ENCODE data around the gene LCE3E. TPM values are rescaled to one million over a fixed set of nuclear protein-coding genes. Genes with fewer than 3 reads are reported as not detected.
"Not testable (repeated sequence)": the region's sequence is repeated elsewhere in the genome, so short reads cannot be mapped to it uniquely, and the experiment has no call there.

The LCE3E gene
- total RNA-seq, 3 donors from 2014 or later, result not detected

DNA sequence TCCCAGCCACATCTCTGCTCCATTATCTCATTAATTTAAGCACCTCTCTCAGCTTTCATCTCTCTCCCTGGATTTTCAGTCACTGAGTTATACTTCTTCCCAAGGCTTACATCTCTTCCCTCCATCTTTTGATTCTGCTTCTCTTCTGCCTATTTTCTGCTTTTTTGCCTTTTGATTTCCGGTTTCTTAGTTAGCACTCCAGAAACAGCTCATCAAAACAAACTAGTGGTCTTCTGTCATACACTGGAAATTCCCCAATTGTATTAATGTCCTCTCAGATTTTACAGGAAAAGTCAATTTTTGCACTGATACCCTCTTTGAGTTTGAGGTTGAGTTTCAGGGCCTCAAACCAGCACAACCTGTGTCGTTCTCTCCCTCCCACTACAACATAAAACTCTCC is 1.5 kb downstream of the LCE3E start:
- Histone ChIP-seq H3K27ac (no peak overlapping the region), H3K4me3 (no peak overlapping the region), H3K27me3 (no peaks in the 10 kb centered on the region), H3K9me3 (peaks cover 3 to 23% of the 10 kb centered on the region in 2 donors), H3K4me1 (no peaks in the 10 kb centered on the region), H3K36me3 (no peaks in the 10 kb centered on the region)
- DNase-seq (ENCODE audit: low spot score in 2 of 2), result no peak
- intact Hi-C loops (cut with DNase I; ENCODE audit: low total_unique reads), result no loop called here
- no peak for TF ChIP-seq POLR2A (IDR thresholded peaks at IDR 0.05)
- TF ChIP-seq, protein P1, sequence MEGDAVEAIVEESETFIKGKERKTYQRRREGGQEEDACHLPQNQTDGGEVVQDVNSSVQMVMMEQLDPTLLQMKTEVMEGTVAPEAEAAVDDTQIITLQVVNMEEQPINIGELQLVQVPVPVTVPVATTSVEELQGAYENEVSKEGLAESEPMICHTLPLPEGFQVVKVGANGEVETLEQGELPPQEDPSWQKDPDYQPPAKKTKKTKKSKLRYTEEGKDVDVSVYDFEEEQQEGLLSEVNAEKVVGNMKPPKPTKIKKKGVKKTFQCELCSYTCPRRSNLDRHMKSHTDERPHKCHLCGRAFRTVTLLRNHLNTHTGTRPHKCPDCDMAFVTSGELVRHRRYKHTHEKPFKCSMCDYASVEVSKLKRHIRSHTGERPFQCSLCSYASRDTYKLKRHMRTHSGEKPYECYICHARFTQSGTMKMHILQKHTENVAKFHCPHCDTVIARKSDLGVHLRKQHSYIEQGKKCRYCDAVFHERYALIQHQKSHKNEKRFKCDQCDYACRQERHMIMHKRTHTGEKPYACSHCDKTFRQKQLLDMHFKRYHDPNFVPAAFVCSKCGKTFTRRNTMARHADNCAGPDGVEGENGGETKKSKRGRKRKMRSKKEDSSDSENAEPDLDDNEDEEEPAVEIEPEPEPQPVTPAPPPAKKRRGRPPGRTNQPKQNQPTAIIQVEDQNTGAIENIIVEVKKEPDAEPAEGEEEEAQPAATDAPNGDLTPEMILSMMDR (IDR thresholded peaks at IDR 0.05), result no peak
- TF ChIP-seq POLR2AphosphoS5 (IDR thresholded peaks at IDR 0.05), result no peak

DNA sequence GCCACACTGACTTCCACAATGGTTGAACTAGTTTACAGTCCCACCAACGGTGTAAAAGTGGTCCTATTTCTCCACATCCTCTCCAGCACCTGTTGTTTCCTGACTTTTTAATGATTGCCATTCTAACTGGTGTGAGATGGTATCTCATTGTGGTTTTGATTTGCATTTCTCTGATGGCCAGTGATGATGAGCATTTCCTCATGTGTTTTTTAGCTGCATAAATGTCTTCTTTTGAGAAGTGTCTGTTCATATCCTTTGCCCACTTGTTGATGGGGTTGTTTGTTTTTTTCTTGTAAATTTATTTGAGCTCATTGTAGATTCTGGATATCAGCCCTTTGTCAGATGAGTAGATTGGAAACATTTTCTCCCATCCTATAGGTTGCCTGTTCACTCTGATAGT is 18.2 kb downstream of the LCE3E start:
- intact Hi-C loops (cut with DNase I; ENCODE audit: low total_unique reads); H3K27ac ChIP-seq; H3K36me3 ChIP-seq; H3K27me3 ChIP-seq; H3K4me3 ChIP-seq; H3K4me1 ChIP-seq; H3K9me3 ChIP-seq; DNase-seq (ENCODE audit: low spot score in 2 of 2): not testable (repeated sequence)

DNA sequence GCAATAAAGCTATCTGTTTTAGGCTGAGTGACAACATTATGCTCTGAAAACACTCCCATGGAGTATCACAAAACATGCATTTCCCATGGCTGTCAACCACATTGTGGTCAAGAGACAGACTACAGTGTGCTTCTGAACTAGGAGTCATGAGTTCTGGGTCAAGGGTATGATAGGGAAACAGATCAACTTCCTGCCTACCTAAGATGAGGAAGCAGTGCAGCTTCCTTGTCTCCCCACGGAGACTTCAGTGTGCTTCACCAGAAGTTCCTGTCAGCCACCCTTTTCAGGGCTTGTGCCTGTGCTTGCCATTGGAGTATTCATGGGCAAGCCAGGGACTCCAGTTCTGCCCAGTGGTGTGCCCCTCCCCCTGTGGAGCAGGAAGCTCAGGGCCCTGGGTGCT is 19.9 kb downstream of the LCE3E start:
- TF ChIP-seq, protein P1 (IDR thresholded peaks at IDR 0.05), result no peak
- TF ChIP-seq POLR2A (IDR thresholded peaks at IDR 0.05) (no peak), POLR2AphosphoS5 (IDR thresholded peaks at IDR 0.05) (no peak)
- no peak for DNase-seq (ENCODE audit: low spot score in 2 of 2)
- intact Hi-C loops (cut with DNase I; ENCODE audit: low total_unique reads), result no loop called here

DNA sequence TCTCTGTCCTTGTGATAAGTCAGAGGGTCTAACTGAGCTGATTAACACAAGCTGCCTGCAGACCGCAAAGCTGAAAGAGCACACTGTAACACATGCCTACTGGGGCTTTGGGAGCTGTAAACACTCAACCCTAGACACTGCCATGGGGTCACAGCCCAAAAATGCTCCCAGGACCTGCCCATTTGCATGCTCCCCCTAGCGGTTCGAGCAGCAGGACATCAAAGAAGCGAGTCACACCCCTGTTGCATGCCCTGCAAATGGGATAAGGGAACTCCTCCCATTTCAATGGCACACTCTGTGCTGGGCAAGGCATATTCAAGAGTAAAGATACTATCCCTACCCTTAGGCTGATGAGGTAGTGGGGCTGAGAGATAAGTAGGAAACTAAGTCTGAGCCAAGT is 22.8 kb downstream of the LCE3E start:
- Histone ChIP-seq H3K27me3 (peaks cover 0 to 3% of the 10 kb centered on the region in 2 donors), H3K9me3 (peaks cover 0 to 3% of the 10 kb centered on the region in 2 donors), H3K36me3 (no peaks in the 10 kb centered on the region), H3K4me3 (no peak overlapping the region), H3K27ac (no peak overlapping the region), H3K4me1 (no peaks in the 10 kb centered on the region)
- no peak for DNase-seq (ENCODE audit: low spot score in 2 of 2)
- intact Hi-C loops (cut with DNase I; ENCODE audit: low total_unique reads), result loop anchor here (2.0 kb wide), 1 partner anchor 37 kb away; no protein-coding TSS in a partner anchor
- TF ChIP-seq, protein P1 (IDR thresholded peaks at IDR 0.05), result no peak
- TF ChIP-seq POLR2A (IDR thresholded peaks at IDR 0.05) (no peak), POLR2AphosphoS5 (IDR thresholded peaks at IDR 0.05) (no peak)

More for the DNA sequence above, 19.9 kb downstream of the LCE3E start:
- Histone ChIP-seq H3K36me3 (no peaks in the 10 kb centered on the region), H3K27ac (no peak overlapping the region), H3K27me3 (peaks cover 0 to 3% of the 10 kb centered on the region in 2 donors), H3K9me3 (peaks cover 0 to 3% of the 10 kb centered on the region in 2 donors), H3K4me3 (no peak overlapping the region), H3K4me1 (no peaks in the 10 kb centered on the region)

DNA sequence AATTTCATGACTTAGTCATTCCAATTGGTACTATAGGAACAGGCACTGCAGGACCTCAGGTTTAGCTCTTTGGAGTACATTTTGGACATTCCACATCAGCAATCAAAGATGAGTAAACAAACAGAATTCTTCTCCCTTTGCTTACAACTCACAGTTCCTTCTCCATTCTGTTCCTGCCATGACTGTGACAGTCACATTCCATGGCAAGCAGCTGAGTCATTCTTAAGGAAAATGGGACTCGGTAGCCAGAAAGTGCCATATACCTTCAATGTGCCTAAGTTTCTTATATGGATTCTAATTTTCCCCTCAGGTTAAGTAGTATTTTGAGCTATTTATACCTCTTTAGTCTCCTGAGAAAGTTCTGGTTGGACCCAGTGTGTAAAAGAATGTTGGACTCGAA is 26.7 kb downstream of the LCE3E start:
- no peaks in the 10 kb centered on the region for H3K36me3 ChIP-seq
- no peak overlapping the region for H3K27ac ChIP-seq
- H3K4me1 ChIP-seq, result no peaks in the 10 kb centered on the region
- intact Hi-C loops (cut with DNase I; ENCODE audit: low total_unique reads), result no loop called here
- peaks cover 0 to 3% of the 10 kb centered on the region in 2 donors for H3K27me3 ChIP-seq
- no peak for DNase-seq (ENCODE audit: low spot score in 2 of 2)
- H3K9me3 ChIP-seq, result no peaks in the 10 kb centered on the region
- H3K4me3 ChIP-seq, result no peak overlapping the region
- TF ChIP-seq, protein P1 (IDR thresholded peaks at IDR 0.05), result no peak
- TF ChIP-seq POLR2AphosphoS5 (IDR thresholded peaks at IDR 0.05) (no peak), POLR2A (IDR thresholded peaks at IDR 0.05) (no peak)

DNA sequence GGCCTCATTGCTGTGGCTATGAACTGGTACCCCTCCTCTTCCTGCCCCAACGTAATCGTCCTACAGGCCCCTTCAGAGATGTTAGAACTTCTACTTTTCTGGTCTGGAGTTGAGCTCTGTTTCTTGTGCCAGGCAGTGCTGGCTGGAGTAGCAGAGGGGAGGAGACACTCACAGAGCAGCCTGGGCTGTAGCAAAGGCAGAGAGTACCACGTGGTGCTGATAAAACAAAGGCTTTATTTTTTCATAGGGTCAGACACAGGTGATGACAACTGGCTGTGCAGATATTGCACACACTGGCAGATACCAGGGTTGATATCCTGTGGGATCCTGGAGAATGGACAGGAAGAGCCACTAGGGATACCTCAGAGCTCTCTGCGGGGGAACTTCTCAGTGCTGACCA is 29.1 kb downstream of the LCE3E start:
- DNase-seq (ENCODE audit: low spot score in 2 of 2), result no peak
- intact Hi-C loops (cut with DNase I; ENCODE audit: low total_unique reads), result no loop called here
- no peaks in the 10 kb centered on the region for H3K36me3 ChIP-seq
- no peak overlapping the region for H3K27ac ChIP-seq
- H3K27me3 ChIP-seq, result no peaks in the 10 kb centered on the region
- TF ChIP-seq POLR2A (IDR thresholded peaks at IDR 0.05) (no peak), POLR2AphosphoS5 (IDR thresholded peaks at IDR 0.05) (no peak)
- TF ChIP-seq, protein P1 (IDR thresholded peaks at IDR 0.05), result no peak
- H3K4me1 ChIP-seq, result no peaks in the 10 kb centered on the region
- H3K4me3 ChIP-seq, result no peak overlapping the region
- H3K9me3 ChIP-seq, result no peaks in the 10 kb centered on the region

Measured in breast epithelium (tissue), 4 donors.